ENCODE measurements around the gene DIPK1C. TPM values are rescaled to one million over a fixed set of nuclear protein-coding genes. Genes with fewer than 3 reads are reported as not detected.

Gene DIPK1C
- total RNA-seq, 1 experiment from 2014 or later: not detected

DNA sequence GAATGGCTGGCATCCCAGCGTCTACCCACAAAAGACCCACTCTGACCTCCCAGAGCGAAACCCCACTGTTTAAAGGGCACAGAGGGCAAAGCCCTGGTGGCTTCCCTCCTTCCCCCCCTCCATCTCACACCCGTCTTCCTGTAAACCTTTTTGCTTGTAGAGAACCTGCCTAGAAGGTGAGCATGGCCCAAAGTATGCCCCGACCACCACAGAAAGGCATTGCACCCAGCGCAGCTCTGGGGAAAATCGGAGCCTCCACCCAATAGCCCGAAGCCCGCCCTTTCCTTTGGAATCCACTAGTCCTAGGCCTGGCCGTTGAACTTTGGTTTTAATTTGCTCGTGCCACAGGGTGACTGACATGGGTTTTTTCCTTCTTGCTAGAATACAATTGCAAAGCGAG, 22.6 kb downstream of the DIPK1C start:
- Mint-ChIP-seq H3K27ac (no peak overlapping the region), H3K9me3 (peaks cover 16% of the 10 kb centered on the region), H3K4me3 (no peak overlapping the region), H3K27me3 (ENCODE audit: low read depth) (peaks cover 3% of the 10 kb centered on the region; the same call in 1 of the 2 replicates), H3K36me3 (0 out of 2 replicates have a peak, but pooled peaks cover 2% of the 10 kb centered on the region), H3K4me1 (peaks cover 36% of the 10 kb centered on the region)
- ChIA-PET POLR2A (no interaction called here), CTCF (interaction anchor here (1.1 to 1.2 kb wide), 2 partner anchors 11 to 25 kb away, joined by 3 to 5 read pairs; no protein-coding TSS in a partner anchor)
- DNase-seq (ENCODE audit: low spot score) (no peak), ATAC-seq (no peak)
- TF ChIP-seq ZNF671 (CRISPR knock-in tag; IDR thresholded peaks at IDR 0.05) (no peak), GRHL2 (CRISPR knock-in tag; IDR thresholded peaks at IDR 0.05; ENCODE audit: insufficient replicate concordance, severe bottlenecking) (no peak), ZNF317 (CRISPR knock-in tag; IDR thresholded peaks at IDR 0.05; ENCODE audit: borderline replicate concordance, low read depth) (no peak), ZNF219 (CRISPR knock-in tag; IDR thresholded peaks at IDR 0.05; ENCODE audit: borderline replicate concordance) (no peak), TEAD1 (CRISPR knock-in tag; IDR thresholded peaks at IDR 0.05) (no peak), ZNF423 (CRISPR knock-in tag; IDR thresholded peaks at IDR 0.05) (no peak), NFE2L1 (CRISPR knock-in tag; IDR thresholded peaks at IDR 0.05) (no peak), ZNF416 (CRISPR knock-in tag; IDR thresholded peaks at IDR 0.05) (no peak), NFYB (CRISPR knock-in tag; conservative IDR thresholded peaks at IDR 0.05; ENCODE audit: low read depth) (no peak)
- TF ChIP-seq, protein P1, sequence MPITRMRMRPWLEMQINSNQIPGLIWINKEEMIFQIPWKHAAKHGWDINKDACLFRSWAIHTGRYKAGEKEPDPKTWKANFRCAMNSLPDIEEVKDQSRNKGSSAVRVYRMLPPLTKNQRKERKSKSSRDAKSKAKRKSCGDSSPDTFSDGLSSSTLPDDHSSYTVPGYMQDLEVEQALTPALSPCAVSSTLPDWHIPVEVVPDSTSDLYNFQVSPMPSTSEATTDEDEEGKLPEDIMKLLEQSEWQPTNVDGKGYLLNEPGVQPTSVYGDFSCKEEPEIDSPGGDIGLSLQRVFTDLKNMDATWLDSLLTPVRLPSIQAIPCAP (CRISPR knock-in tag; IDR thresholded peaks at IDR 0.05): no peak
- TF ChIP-seq, protein P2, sequence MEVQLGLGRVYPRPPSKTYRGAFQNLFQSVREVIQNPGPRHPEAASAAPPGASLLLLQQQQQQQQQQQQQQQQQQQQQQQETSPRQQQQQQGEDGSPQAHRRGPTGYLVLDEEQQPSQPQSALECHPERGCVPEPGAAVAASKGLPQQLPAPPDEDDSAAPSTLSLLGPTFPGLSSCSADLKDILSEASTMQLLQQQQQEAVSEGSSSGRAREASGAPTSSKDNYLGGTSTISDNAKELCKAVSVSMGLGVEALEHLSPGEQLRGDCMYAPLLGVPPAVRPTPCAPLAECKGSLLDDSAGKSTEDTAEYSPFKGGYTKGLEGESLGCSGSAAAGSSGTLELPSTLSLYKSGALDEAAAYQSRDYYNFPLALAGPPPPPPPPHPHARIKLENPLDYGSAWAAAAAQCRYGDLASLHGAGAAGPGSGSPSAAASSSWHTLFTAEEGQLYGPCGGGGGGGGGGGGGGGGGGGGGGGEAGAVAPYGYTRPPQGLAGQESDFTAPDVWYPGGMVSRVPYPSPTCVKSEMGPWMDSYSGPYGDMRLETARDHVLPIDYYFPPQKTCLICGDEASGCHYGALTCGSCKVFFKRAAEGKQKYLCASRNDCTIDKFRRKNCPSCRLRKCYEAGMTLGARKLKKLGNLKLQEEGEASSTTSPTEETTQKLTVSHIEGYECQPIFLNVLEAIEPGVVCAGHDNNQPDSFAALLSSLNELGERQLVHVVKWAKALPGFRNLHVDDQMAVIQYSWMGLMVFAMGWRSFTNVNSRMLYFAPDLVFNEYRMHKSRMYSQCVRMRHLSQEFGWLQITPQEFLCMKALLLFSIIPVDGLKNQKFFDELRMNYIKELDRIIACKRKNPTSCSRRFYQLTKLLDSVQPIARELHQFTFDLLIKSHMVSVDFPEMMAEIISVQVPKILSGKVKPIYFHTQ (CRISPR knock-in tag; IDR thresholded peaks at IDR 0.05): no peak
- TF ChIP-seq, protein P3, sequence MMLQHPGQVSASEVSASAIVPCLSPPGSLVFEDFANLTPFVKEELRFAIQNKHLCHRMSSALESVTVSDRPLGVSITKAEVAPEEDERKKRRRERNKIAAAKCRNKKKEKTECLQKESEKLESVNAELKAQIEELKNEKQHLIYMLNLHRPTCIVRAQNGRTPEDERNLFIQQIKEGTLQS (CRISPR knock-in tag; conservative IDR thresholded peaks at IDR 0.05): no peak
- TF ChIP-seq, protein P4, sequence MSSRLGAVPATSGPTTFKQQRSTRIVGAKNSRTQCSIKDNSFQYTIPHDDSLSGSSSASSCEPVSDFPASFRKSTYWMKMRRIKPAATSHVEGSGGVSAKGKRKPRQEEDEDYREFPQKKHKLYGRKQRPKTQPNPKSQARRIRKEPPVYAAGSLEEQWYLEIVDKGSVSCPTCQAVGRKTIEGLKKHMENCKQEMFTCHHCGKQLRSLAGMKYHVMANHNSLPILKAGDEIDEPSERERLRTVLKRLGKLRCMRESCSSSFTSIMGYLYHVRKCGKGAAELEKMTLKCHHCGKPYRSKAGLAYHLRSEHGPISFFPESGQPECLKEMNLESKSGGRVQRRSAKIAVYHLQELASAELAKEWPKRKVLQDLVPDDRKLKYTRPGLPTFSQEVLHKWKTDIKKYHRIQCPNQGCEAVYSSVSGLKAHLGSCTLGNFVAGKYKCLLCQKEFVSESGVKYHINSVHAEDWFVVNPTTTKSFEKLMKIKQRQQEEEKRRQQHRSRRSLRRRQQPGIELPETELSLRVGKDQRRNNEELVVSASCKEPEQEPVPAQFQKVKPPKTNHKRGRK (CRISPR knock-in tag; IDR thresholded peaks at IDR 0.05; ENCODE audit: borderline replicate concordance): no peak
- TF ChIP-seq, protein P5, sequence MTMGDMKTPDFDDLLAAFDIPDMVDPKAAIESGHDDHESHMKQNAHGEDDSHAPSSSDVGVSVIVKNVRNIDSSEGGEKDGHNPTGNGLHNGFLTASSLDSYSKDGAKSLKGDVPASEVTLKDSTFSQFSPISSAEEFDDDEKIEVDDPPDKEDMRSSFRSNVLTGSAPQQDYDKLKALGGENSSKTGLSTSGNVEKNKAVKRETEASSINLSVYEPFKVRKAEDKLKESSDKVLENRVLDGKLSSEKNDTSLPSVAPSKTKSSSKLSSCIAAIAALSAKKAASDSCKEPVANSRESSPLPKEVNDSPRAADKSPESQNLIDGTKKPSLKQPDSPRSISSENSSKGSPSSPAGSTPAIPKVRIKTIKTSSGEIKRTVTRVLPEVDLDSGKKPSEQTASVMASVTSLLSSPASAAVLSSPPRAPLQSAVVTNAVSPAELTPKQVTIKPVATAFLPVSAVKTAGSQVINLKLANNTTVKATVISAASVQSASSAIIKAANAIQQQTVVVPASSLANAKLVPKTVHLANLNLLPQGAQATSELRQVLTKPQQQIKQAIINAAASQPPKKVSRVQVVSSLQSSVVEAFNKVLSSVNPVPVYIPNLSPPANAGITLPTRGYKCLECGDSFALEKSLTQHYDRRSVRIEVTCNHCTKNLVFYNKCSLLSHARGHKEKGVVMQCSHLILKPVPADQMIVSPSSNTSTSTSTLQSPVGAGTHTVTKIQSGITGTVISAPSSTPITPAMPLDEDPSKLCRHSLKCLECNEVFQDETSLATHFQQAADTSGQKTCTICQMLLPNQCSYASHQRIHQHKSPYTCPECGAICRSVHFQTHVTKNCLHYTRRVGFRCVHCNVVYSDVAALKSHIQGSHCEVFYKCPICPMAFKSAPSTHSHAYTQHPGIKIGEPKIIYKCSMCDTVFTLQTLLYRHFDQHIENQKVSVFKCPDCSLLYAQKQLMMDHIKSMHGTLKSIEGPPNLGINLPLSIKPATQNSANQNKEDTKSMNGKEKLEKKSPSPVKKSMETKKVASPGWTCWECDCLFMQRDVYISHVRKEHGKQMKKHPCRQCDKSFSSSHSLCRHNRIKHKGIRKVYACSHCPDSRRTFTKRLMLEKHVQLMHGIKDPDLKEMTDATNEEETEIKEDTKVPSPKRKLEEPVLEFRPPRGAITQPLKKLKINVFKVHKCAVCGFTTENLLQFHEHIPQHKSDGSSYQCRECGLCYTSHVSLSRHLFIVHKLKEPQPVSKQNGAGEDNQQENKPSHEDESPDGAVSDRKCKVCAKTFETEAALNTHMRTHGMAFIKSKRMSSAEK (CRISPR knock-in tag; IDR thresholded peaks at IDR 0.05; ENCODE audit: borderline replicate concordance): no peak
- TF ChIP-seq, protein P6, sequence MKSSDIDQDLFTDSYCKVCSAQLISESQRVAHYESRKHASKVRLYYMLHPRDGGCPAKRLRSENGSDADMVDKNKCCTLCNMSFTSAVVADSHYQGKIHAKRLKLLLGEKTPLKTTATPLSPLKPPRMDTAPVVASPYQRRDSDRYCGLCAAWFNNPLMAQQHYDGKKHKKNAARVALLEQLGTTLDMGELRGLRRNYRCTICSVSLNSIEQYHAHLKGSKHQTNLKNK (CRISPR knock-in tag; IDR thresholded peaks at IDR 0.05): no peak
- TF ChIP-seq, protein P7, sequence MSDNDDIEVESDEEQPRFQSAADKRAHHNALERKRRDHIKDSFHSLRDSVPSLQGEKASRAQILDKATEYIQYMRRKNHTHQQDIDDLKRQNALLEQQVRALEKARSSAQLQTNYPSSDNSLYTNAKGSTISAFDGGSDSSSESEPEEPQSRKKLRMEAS (CRISPR knock-in tag; IDR thresholded peaks at IDR 0.05): no peak
- TF ChIP-seq, protein P8, sequence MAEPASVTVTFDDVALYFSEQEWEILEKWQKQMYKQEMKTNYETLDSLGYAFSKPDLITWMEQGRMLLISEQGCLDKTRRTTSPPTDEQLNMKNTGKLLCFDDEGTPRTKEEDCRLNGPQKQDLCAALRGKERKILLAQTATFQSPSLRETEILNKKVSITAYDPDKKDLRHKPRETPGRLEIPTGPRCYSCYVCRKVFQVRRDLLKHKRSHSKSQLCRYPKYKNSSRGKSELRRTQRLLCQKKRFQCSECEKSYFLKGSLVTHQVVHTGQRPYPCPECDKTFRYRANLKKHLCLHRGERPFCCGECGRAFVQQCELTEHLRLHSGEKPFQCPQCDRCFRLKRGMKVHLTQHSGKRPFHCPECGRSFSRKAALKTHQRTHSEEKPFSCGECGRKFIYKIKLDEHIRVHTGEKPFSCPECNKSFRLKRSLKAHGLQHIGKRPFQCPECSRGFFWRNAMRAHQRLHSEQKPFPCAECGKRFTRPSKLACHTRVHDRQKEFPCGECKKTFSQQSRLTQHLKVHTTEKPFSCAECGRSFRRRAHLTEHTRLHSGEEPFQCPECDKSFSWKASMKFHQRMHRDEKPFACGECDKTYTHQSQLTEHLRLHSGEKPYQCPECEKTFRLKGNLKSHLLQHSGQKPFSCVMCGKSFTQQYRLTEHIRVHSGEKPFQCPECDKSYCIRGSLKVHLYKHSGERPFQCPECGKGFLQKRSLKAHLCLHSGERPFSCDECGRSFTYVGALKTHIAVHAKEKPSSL (CRISPR knock-in tag; conservative IDR thresholded peaks at IDR 0.05): no peak
- TF ChIP-seq, protein P9, sequence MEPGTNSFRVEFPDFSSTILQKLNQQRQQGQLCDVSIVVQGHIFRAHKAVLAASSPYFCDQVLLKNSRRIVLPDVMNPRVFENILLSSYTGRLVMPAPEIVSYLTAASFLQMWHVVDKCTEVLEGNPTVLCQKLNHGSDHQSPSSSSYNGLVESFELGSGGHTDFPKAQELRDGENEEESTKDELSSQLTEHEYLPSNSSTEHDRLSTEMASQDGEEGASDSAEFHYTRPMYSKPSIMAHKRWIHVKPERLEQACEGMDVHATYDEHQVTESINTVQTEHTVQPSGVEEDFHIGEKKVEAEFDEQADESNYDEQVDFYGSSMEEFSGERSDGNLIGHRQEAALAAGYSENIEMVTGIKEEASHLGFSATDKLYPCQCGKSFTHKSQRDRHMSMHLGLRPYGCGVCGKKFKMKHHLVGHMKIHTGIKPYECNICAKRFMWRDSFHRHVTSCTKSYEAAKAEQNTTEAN (CRISPR knock-in tag; IDR thresholded peaks at IDR 0.05): no peak
